Superior temporal gyrus (tissue), 1 donor: Measurements from ENCODE around the gene PDE9A.

Experiments
- DNase-seq: peaks from one replicate; pipeline ENCODE4 v3.0.0-alpha.2; 2016; ENCODE audit errors: extremely low spot score

The PDE9A gene

GRCh38 chr21:42671778-42672593 lies 18.6 kb downstream of the PDE9A start:
- DNase-seq = no peak

GRCh38 chr21:42672699-42673458 lies 19.5 kb downstream of the PDE9A start:
- DNase-seq = no peak

- no peak for DNase-seq
Observed at GRCh38 chr21:42673633-42674328, 20.4 kb downstream of the PDE9A start.

GRCh38 chr21:42674351-42674940 lies 21.0 kb downstream of the PDE9A start:
- DNase-seq = no peak

- DNase-seq = no peak
Observed at GRCh38 chr21:42675403-42675802, 22.0 kb downstream of the PDE9A start.

GRCh38 chr21:42676808-42677207 lies 23.4 kb downstream of the PDE9A start:
- DNase-seq = no peak

- no peak for DNase-seq
Observed at GRCh38 chr21:42677339-42678321, 24.2 kb downstream of the PDE9A start.

DNA sequence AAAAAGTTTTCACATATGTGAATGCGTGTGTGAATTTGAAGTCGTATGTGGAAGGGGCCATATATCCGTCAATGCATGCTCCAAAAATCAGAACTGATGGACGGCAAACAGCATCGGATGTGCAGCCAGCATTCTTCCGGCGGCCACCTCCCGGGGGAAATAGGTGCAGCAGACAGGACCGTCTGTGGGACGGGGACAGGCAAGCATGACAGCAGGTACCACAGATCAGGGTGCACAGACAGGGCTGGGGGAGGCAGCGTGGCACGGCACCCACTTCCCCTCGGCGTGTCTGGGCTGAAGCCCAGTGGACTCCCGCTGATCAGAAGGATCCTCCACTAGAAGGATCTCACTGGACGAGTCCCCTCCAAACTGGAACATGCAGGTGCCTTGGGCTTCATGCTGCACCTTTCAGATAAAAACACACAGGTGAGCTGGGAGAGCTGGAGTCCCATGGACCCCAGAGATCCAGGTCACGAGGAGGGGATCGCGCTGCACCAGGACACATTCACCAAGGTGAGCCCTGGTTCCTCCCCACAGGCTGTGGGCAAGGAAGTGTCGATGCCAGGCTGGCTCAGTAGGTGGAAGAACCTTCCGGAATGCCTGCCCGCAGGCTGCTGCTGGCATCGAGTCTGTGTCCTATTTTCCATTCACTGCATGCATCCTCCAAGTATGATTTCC lies 25.3 kb downstream of the PDE9A start:
- DNase-seq = no peak

DNA sequence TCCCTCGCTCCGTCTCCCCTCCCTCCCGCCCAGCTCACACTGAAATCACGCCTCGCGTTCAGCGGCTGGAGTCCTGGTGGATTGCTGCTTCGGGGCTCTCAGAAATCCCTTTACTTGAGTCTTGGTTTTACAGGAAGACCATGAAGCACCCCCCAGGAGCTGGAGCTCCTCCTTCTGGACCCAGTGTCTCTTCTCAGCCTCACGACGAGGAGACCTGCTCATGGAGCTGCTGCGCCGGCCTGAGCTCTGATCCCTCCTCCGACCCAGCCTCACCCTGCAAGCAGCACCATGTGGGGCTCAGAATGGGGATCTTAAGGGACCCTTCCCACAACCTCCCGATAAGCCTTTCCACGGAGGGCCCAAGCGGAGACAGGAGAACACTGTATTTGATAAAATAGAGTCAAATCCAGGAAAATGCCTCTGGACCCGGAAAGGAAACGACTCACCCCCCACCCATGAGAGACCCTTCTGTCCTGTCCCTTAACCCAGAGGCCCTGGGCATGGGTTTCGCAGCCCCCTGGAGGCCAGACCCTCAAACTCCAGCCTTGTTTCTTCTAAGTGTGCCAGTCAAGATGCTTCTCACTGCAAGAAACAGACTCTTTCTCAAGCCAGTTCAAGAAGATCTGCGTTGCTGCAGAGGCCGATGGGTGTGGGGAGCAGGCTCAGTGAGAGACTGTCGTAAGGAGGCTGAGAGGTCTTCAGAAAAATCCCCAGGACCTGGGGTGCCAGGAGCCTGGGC lies 26.1 kb downstream of the PDE9A start:
- no peak for DNase-seq

DNA sequence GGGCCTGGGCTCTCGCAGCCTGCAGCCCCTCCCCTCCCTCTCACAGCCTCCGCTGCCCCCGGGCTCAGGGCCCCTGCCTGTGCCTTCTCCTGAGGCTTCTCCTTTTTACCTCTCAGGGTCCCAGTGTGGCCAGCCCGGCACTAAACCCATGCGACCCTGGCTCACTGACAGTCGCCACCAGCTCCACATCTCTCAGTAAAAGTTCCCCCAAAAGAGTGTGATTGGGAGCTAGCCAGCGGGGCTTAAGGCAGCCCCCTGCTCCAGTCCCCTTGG lies 26.6 kb downstream of the PDE9A start:
- DNase-seq = no peak

- no peak for DNase-seq
Observed at GRCh38 chr21:42680429-42680828, 27.0 kb downstream of the PDE9A start.

DNA sequence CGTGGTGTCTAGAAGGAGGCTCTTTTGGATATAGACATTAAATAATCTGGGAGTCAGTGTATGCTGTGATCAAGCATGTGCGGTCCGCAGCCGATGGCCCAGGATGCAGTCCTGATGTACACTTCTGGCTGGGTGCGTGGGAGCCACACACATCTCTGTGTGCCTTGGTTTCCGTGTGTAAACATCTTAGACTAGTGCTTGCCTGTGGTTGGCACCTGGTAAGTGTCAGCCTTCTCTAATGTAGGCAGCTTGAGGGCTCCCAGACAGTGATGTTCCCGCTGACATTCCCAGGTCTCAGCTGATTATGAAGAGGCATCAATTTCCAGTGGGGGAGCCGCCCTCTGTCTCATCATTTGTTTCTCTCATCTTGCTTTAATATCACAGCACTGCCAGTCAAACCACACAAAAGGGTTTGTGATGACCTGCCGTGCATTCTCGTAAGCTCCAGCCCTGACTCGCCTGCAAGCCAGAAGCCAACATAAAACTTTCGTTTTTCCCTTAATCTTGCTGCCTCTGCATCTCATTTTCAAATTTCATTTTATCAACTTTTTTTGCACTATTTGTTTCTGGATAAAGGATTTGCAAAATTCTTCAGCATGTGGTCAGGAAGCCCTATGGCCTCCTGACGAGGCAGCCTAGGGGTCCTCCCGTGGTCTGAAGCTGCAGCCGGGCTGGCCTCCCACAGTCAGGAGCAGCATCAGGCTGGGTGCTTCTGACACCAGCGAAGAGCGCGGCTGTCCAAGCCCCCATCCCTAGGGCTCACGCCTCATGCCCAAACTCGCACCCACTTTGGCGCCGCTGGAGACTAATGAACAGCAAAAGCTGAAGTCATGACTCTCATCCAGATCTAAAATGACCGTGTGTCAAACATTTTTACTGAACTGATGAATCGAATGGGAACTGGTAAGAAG lies 28.1 kb downstream of the PDE9A start:
- DNase-seq = no peak

DNA sequence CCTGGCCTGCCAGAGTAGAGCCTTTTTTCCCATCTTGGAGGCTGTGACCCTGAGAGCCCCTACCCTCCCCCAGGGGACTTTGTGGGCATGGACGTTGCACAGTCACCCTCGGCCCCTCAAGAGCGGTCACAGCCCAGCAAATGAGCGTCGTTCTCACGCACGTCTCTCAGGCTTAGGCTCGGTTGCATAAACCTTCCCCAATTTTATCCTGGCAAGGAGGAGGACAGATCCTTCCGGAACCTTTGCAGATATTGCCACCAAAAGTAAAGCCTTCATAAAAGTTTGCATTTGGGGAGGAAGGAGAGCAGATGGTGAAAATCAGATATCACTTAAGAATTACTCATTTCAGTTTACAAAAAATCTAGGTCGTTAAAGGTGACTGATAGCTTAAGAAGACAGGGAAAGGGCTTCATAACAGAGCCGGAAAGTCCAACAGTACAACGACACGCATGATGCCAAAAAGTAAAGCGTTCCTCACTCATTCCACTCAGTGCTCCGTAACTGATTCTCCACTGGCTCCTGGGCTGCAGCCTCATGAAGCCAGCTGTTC lies 29.3 kb downstream of the PDE9A start:
- no peak for DNase-seq

DNA sequence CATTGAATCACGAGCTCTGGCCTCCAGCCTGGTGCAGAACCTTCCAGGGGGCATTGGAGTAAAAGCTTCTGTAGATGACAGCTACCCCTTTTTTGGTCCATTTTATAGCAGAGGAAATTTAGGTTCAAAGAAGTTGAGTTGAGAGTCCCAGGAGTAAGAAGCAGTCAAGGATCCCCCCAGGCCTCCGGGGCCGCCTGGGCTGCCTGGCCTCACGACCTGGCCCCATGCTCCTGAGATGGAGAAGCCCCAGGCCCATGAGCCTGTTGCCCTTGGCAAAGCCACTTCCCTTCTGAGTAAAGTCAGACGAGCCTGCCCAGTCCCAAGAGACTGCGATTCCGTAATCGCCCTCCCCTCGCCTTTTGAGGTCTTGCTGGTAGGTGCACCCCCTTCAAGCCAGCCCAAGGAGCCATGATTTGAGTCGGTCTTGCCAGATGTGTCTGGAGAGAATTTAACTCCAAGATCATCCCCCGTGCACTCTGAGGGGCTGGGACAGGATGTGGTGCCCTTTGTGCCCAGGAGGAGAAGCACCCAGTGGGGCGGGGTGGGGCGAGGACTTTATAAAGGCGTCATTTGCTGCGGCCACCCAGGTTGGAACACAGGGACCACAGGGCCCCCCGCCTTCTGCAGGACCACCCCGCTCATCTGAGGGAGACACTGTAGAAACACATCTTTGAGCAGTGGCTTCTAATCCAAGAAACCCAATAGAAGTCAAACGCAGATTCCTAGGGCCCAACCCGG lies 30.1 kb downstream of the PDE9A start:
- no peak for DNase-seq

- DNase-seq = no peak
Observed at GRCh38 chr21:42684109-42684916, 30.9 kb downstream of the PDE9A start.

DNA sequence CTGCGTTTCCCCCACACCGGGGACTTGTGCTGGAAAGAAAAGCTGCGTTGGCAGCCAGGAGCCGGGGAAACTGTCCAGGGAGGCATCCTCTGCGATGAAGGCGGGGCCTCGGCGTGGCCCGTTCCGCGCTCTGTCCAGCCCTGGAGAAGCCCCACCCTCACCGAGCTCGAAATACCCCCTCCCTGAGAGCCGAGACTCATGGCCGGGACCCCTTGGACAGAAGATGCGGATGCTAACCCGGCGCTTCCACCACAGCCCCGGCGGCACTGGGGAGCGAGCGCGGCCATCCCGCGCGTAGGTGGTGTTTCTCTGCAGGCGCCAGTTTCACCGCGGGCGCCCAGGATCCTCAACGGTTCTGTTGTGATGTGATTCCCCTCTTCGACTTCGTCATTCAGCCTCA lies 31.6 kb downstream of the PDE9A start:
- DNase-seq = no peak

DNA sequence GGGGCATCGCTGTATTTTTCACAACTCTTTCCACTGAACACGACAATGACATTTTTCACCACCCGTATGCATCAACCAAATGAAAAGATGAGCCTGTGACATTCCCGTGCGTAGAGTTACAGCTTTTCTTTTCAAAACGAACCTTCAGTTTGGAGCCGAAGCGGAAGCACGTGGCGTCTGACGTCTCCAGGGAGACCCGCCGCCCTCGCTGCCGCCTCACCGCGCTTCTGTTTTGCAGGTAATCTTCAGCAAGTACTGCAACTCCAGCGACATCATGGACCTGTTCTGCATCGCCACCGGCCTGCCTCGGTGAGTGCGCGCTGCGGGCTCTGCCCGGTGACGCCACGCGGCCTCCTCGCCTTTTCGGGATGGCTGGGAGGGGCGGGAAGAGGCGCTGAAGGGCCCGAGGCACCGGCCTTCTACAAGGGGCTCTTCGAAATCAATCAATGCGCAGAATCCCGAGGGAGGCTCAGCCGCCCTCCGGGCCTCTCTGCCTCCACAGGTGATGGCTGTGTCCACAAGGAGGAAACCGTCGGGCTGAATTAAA lies 32.6 kb downstream of the PDE9A start:
- DNase-seq = no peak
